ENCODE measurements around the gene RXRA. TPM values are rescaled to one million over a fixed set of nuclear protein-coding genes. Genes with fewer than 3 reads are reported as not detected.
A peak's percentile ranks its signal among the peaks of the same experiment; 100 is the strongest.

RXRA gene
- total RNA-seq, 4 donors from 2014 or later, result 39.4 to 81.3 (median 67.4) TPM

DNA sequence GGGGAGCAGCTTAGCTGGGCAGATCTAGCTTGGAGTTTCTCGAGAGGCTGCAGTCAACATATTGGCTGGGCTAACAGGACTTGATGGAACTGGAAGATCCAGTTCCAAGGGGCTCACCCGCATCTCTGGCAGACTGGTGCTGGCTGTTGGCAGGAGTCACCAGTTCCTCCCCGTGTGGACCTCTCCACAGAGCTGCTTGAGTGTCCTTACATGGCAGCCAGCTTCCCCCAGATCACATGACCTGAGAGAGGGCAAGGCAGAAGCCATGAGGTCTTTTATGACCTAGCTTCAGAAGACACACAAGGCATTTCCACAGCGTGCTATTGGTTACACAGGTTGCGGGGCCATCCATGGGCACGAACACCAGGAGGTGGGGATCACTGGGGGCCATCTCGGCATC lies 26.4 kb upstream of the RXRA start:
- peak; percentile 95 to 96 for DNase-seq
- H3K36me3 ChIP-seq, result no peaks in the 10 kb centered on the region
- intact Hi-C loops (cut with DNase I), result no loop called here

DNA sequence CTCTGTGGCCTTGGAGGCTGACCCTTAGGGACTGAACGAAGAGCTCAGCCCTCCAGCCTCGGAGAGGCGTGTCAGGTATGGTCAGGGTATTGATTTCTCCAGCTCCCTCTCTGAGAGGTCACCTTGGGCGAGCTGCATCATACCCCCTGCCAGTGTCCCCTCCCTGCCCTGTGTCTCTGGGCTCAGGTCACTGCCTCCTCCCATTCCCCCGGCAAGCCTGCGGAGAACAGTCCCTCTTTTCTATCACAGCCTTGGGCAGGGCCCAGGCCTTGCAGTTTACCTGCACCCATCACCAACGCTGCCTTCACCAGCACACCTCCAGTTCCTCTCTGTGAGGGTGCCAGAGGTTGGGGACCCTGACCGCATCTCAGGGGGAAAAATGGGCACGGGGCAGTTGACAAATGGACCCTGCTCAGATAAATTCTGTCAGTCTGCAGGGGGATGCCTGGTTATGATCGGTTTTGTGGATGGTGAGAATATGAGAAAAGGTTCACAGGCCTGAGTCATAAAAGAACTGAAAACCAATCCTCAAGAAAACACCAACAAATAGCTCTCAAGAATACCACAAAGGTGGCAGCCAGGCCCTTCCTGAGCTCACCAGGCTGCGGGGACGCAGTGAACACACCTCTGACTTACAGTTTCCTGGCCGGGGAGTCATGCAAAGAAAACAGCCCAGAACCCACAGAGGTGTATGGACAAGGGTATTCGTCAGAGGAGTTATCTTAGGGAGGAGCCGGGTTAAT lies 24.7 kb upstream of the RXRA start:
- no peak for DNase-seq
- intact Hi-C loops (cut with DNase I), result no loop called here
- no peaks in the 10 kb centered on the region for H3K27me3 ChIP-seq
- TF ChIP-seq, protein P1, sequence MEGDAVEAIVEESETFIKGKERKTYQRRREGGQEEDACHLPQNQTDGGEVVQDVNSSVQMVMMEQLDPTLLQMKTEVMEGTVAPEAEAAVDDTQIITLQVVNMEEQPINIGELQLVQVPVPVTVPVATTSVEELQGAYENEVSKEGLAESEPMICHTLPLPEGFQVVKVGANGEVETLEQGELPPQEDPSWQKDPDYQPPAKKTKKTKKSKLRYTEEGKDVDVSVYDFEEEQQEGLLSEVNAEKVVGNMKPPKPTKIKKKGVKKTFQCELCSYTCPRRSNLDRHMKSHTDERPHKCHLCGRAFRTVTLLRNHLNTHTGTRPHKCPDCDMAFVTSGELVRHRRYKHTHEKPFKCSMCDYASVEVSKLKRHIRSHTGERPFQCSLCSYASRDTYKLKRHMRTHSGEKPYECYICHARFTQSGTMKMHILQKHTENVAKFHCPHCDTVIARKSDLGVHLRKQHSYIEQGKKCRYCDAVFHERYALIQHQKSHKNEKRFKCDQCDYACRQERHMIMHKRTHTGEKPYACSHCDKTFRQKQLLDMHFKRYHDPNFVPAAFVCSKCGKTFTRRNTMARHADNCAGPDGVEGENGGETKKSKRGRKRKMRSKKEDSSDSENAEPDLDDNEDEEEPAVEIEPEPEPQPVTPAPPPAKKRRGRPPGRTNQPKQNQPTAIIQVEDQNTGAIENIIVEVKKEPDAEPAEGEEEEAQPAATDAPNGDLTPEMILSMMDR (IDR thresholded peaks at IDR 0.05), result no peak
- no peak for TF ChIP-seq POLR2A (IDR thresholded peaks at IDR 0.05)
- H3K27ac ChIP-seq, result no peak overlapping the region
- H3K4me3 ChIP-seq (replicated peaks in 1 of 3), result no peak overlapping the region
- peaks cover 6 to 16% of the 10 kb centered on the region in 2 donors for H3K4me1 ChIP-seq
- H3K36me3 ChIP-seq, result no peaks in the 10 kb centered on the region
- WGBS, 2 donors, result 84 to 92% methylated on average over 15 of the region's 15 CpGs
- no peaks in the 10 kb centered on the region for H3K9me3 ChIP-seq

More for the DNA sequence above, 26.4 kb upstream of the RXRA start:
- WGBS, 2 donors, result 56 to 60% methylated on average over 6 to 7 of the region's 7 CpGs
- TF ChIP-seq, protein P1 (IDR thresholded peaks at IDR 0.05), result peak in 1 of 6 experiments; percentile 6
- no peak for TF ChIP-seq POLR2A (IDR thresholded peaks at IDR 0.05)
- Histone ChIP-seq H3K4me1 (peaks cover 6 to 16% of the 10 kb centered on the region in 2 donors), H3K9me3 (no peaks in the 10 kb centered on the region), H3K4me3 (replicated peaks in 1 of 3) (no peak overlapping the region), H3K27me3 (no peaks in the 10 kb centered on the region), H3K27ac (peak overlapping the region; percentile 8 to 65 (median 54))

DNA sequence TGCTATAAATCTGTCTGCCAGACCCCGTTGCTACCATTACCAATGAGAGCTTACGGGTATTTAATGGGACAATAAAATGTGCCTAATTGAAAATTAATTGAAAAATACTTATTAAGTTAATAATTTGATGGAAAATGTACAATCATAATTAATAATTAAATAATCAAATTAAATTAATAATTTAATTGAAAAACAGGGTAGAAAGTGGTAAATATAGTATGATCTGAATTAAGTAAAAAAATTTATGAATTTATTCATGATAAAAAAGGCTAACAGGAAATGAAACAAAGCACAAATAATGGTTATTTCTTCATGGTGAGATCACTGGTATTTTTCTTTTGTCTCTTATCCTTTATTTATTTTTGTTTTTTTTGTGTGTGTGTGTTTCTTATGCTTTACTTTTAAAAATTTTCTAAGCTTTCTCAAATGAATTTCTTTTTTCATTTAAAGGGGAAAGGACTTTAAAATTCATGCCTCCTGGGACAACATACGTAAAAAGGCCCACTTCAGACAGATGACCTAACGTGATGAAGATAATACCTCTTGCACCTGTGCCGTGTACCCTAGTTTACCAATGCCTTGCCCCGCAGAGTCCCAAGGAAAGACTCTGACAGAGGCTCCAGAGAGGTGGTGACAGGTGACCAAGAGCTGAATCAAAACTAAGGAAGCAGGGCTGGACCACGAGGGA lies 24.0 kb upstream of the RXRA start:
- TF ChIP-seq POLR2A (IDR thresholded peaks at IDR 0.05), result no peak
- TF ChIP-seq, protein P1 (IDR thresholded peaks at IDR 0.05), result no peak
- intact Hi-C loops (cut with DNase I), result no loop called here
- Histone ChIP-seq H3K4me1 (peaks cover 6 to 16% of the 10 kb centered on the region in 2 donors), H3K27ac (no peak overlapping the region), H3K27me3 (no peaks in the 10 kb centered on the region), H3K9me3 (no peaks in the 10 kb centered on the region), H3K4me3 (replicated peaks in 1 of 3) (no peak overlapping the region), H3K36me3 (no peaks in the 10 kb centered on the region)
- WGBS, 2 donors, result 93 to 96% methylated on average over 7 of the region's 7 CpGs
- no peak for DNase-seq

DNA sequence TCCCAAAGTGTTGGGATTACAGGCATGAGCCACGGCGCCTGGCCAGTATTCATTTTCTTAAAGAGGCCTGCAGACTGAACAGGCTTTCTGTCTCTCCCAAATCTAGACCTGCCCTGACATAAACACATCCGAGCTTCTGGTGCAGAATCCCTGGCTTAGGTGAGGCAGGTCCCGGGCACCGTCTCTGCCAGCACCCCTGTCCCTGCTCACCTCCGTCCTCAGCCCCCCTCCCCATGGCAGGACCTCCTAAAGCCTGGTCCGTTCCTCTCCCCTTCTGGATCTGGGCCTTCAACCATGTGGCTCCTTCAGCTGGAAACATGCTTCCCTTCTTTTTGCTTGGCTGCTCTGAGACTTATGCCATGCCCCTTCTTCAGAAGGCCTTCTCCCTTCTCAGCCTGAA lies 22.7 kb upstream of the RXRA start:
- DNase-seq, result no peak
- 90 to 91% methylated on average over 6 to 7 of the region's 7 CpGs for WGBS, 2 donors

More for the DNA sequence above, 22.7 kb upstream of the RXRA start:
- H3K4me1 ChIP-seq, result peaks cover 6 to 16% of the 10 kb centered on the region in 2 donors
- no peak for TF ChIP-seq POLR2A (IDR thresholded peaks at IDR 0.05)
- TF ChIP-seq, protein P1 (IDR thresholded peaks at IDR 0.05), result no peak
- no peaks in the 10 kb centered on the region for H3K9me3 ChIP-seq
- no peaks in the 10 kb centered on the region for H3K27me3 ChIP-seq
- intact Hi-C loops (cut with DNase I), result no loop called here
- H3K36me3 ChIP-seq, result no peaks in the 10 kb centered on the region
- H3K4me3 ChIP-seq (replicated peaks in 1 of 3), result no peak overlapping the region
- no peak overlapping the region for H3K27ac ChIP-seq

All from thyroid gland (tissue), 4 donors.